Measurements from ENCODE around the gene FEN1. TPM values are rescaled to one million over a fixed set of nuclear protein-coding genes. Genes with fewer than 3 reads are reported as not detected.

FEN1 gene
- total and polyA plus RNA-seq, 2 of the 8 experiments (the other 6 are each of a cell fraction or from before 2014, with no cell fraction given), result 52.6 to 86.1 TPM

DNA sequence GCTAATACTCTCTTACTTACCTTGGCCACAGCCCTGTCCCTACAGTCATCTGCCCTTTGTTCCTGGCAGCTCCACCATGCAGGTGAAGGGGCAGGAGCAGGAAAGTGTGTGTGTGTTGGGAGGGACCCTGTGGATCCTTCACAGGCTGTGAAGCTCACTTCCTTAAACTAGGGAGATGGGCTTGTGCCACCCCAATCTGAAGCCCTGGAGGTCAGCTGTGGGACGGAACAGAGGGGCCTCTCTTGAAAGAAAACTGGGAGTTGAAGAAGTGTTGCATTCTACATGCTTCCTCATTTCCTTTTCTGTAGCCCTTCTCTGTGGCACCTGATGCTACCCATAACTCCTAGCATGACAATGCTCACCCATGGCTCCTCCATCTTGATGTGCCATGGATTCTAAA lies 12.4 kb downstream of the FEN1 start:
- Histone ChIP-seq H3K27me3 (replicated peaks in 1 of 4; ENCODE audit: control insufficient read depth in 3 of 4, extremely low read depth in 1 of 4, insufficient read depth in 3 of 4, low read length in 3 of 4) (no peaks in the 10 kb centered on the region), H3K23ac (ENCODE audit: insufficient read length) (no peak overlapping the region), H4K5ac (ENCODE audit: insufficient read length, low read depth, low read length) (no peak overlapping the region), H3K4me1 (replicated peaks in 1 of 4; ENCODE audit: control insufficient read depth in 3 of 4, insufficient read depth in 4 of 4, low read length in 3 of 4) (no peaks in the 10 kb centered on the region), H3K4me2 (ENCODE audit: insufficient read depth in 1 of 2, low read depth in 2 of 2, low read length in 2 of 2) (no peak overlapping the region), H2AK5ac (ENCODE audit: low read depth, low read length) (no peak overlapping the region), H2AFZ (ENCODE audit: low read length) (no peak overlapping the region), H3K36me3 (ENCODE audit: control insufficient read depth in 2 of 4, insufficient read depth in 4 of 4, low read length in 3 of 4) (peaks cover 50 to 96% (median 75%) of the 10 kb centered on the region in 4 experiments), H2BK12ac (ENCODE audit: low read depth, low read length) (no peak overlapping the region), H2BK120ac (replicated peaks; ENCODE audit: low read depth, low read length) (no peak overlapping the region), H3K18ac (ENCODE audit: extremely low read depth, low read length) (no peak overlapping the region), H3K4me3 (ENCODE audit: extremely low read depth in 1 of 4, insufficient read depth in 2 of 4, low read depth in 3 of 4, low read length in 4 of 4) (no peak overlapping the region), H3K9me3 (ENCODE audit: insufficient read depth in 2 of 2, low read depth in 1 of 2, low read length in 1 of 2) (no peaks in the 10 kb centered on the region), H3K23me2 (ENCODE audit: low read depth, low read length) (no peaks in the 10 kb centered on the region), H3K79me1 (ENCODE audit: low read depth, low read length) (no peaks in the 10 kb centered on the region; the same call in none of the 2 replicates), H3K9ac (replicated peaks in 1 of 4; ENCODE audit: extremely low read depth in 1 of 4, low read depth in 3 of 4, low read length in 3 of 4) (no peak overlapping the region), H3K4ac (replicated peaks; ENCODE audit: insufficient read length, low read depth, low read length) (no peak overlapping the region), H2BK5ac (ENCODE audit: low read depth, low read length) (no peak overlapping the region), H3K79me2 (ENCODE audit: control insufficient read depth in 1 of 2, insufficient read depth in 2 of 2, low read length in 2 of 2) (no peaks in the 10 kb centered on the region; a peak in 1 of 4 replicates), H4K20me1 (replicated peaks in 1 of 2; ENCODE audit: control insufficient read depth in 1 of 2, insufficient read depth in 2 of 2, low read length in 2 of 2) (peaks cover 0 to 12% of the 10 kb centered on the region in 2 experiments), H4K91ac (replicated peaks; ENCODE audit: insufficient read length, low read length) (no peak overlapping the region), H3K56ac (replicated peaks; ENCODE audit: insufficient read length, low read depth, low read length) (no peak overlapping the region), H2BK20ac (ENCODE audit: low read length) (no peak overlapping the region), H3K27ac (ENCODE audit: low read depth, low read length) (no peak overlapping the region), H2BK15ac (ENCODE audit: low read length) (no peak overlapping the region), H4K8ac (ENCODE audit: extremely low read depth, insufficient read depth, low read length) (no peak overlapping the region), H3K14ac (ENCODE audit: insufficient read length) (no peak overlapping the region)
- FAIRE-seq, result no peak
- ChIA-PET POLR2A (ENCODE audit: partially characterized antibody) (interaction anchor here (0.6 to 20.9 kb wide), 8 partner anchors 7 to 229 kb away, joined by 3 to 354 read pairs (median 8); partner anchors contain the start of genes FADS1, FADS2, FEN1 and TMEM258), CTCF (ENCODE audit: partially characterized antibody) (interaction anchor here (1.2 to 3.7 kb wide), 3 partner anchors 8 to 17 kb away, joined by 3 to 45 read pairs (median 4); no protein-coding TSS in a partner anchor)
- 88% methylated on average over 1 of the region's 1 CpG; no CpG with 5 or more reads in 1 of the 2 experiments for WGBS, 2 experiments (ENCODE audit: extremely low coverage in 1 of 2, insufficient coverage in 1 of 2, insufficient read length in 1 of 2, insufficient replicate concordance in 2 of 2, low coverage in 1 of 2, low lambda C conversion rate in 2 of 2, missing lambda C conversion rate in 1 of 2)
- TF ChIP-seq POLR2A (IDR thresholded peaks at IDR 0.05; ENCODE audit: control extremely low read depth in 1 of 2, low read depth in 2 of 2, low read length in 2 of 2) (peak in 1 of 2 experiments; percentile 12; a peak in 1 of 3 replicates), SAP30 (IDR thresholded peaks at IDR 0.05; ENCODE audit: insufficient read depth, insufficient replicate concordance, low read length) (no peak)
- no peak for DNase-seq (ENCODE audit: low read depth in 1 of 2, low spot score in 2 of 2)
